Naive thymus-derived CD8-positive, alpha-beta T cell (primary cell): Measurements from ENCODE around the gene LAMA2. TPM values are rescaled to one million over a fixed set of nuclear protein-coding genes. Genes with fewer than 3 reads are reported as not detected.
"Not testable (repeated sequence)": the region's sequence is repeated elsewhere in the genome, so short reads cannot be mapped to it uniquely, and the experiment has no call there.

Experiments used
- ATAC-seq, 2 donors: fragments of 150-1000 bp; cut with Tn5 transposase in 1 of 2; sonication (Bioruptor Pico), chemical (Tn5 transposase) in 1 of 2; 1 replicate in 1 of 2; 2 replicates in 1 of 2; pipeline ENCODE4 v1.10.0; 2021; ENCODE audit warnings: mild to moderate bottlenecking in 2 of 2, moderate library complexity in 2 of 2
- POLR2A ChIA-PET: fragments of 350-600 bp; sonication (Branson Sonifier 250); formaldehyde crosslinking; loops from one replicate; lab custom pipeline; 2021; ENCODE audit warnings: antibody characterized with exemption; lab: Charles Lee
- DNase-seq, 10 donors: peaks; one replicate each; pipeline versions ENCODE4 v3.0.0 to v3.0.0-alpha.2; 2020 to 2022
- H3K27ac Mint-ChIP-seq, 10 donors: one replicate each; pipeline ENCODE4 v1.8.0; 2020 to 2022; ENCODE audit warnings: mild to moderate bottlenecking in 10 of 10, mixed read lengths in 10 of 10, moderate library complexity in 4 of 10, inconsistent platforms in 1 of 10
- H3K27me3 Mint-ChIP-seq, 5 donors: one replicate each; pipeline ENCODE4 v1.8.0; 2021 to 2022; ENCODE audit warnings: mixed read lengths in 5 of 5
- H3K36me3 Mint-ChIP-seq, 3 donors: one replicate each; pipeline ENCODE4 v1.8.0; 2020 to 2022; ENCODE audit warnings: mixed read lengths in 3 of 3, mild to moderate bottlenecking in 2 of 3, inconsistent platforms in 1 of 3
- H3K4me1 Mint-ChIP-seq, 4 donors: one replicate each; pipeline ENCODE4 v1.8.0; 2021 to 2022; ENCODE audit warnings: mixed read lengths in 4 of 4
- H3K4me3 Mint-ChIP-seq, 10 donors: one replicate each; pipeline ENCODE4 v1.8.0; 2020 to 2022; ENCODE audit warnings: mild to moderate bottlenecking in 10 of 10, mixed read lengths in 10 of 10, moderate library complexity in 6 of 10, inconsistent platforms in 1 of 10
- H3K9me3 Mint-ChIP-seq, 9 donors: one replicate each; pipeline ENCODE4 v1.8.0; 2020 to 2022; ENCODE audit warnings: mixed read lengths in 9 of 9, mild to moderate bottlenecking in 3 of 9, inconsistent platforms in 1 of 9, moderate library complexity in 1 of 9
- polyA plus RNA-seq, 3 donors: library from polyadenylated mRNA; unstranded; fragments of 300-500 nt; fragmentation: Illumina TruSeq; gene quantifications; one replicate each; pipeline ENCODE4 v1.2.3, GENCODE V29; 2021
- total RNA-seq, 8 experiments: library from RNA in 2 of 8; stranded (reverse) in 2 of 8; gene quantifications; one replicate each; pipeline ENCODE4 v1.2.3 and lab custom pipeline; 2021 to 2026

LAMA2 gene
- total and polyA plus RNA-seq, 5 experiments from 2014 or later = not detected

DNA sequence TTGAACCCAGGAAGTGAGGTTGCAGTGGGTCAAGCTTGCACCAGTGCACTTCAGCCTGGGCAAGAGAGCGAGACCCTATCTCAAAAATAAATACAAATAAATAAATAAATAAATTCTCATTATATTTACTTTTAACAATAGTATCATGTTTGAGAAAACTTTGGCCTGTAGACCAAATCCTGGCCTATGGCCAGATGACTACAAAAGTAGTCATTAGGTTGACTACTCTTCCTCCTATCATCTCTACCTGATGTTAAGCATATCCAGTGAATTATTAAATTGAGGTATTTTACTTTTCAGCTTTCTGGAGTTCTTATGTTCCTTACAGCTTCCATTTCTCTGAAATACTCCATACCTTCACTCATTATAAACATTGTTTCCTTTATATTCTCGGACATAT lies 280.6 kb downstream of the LAMA2 start:
- no peaks in the 10 kb centered on the region for H3K36me3 Mint-ChIP-seq
- H3K9me3 Mint-ChIP-seq = peaks cover 0 to 3% (median 0%) of the 10 kb centered on the region in 9 donors
- H3K27ac Mint-ChIP-seq = no peak overlapping the region
- H3K4me1 Mint-ChIP-seq = no peaks in the 10 kb centered on the region
- POLR2A ChIA-PET = no interaction called here
- DNase-seq (no peak), ATAC-seq (no peak)
- no peaks in the 10 kb centered on the region for H3K27me3 Mint-ChIP-seq
- H3K4me3 Mint-ChIP-seq = no peak overlapping the region

DNA sequence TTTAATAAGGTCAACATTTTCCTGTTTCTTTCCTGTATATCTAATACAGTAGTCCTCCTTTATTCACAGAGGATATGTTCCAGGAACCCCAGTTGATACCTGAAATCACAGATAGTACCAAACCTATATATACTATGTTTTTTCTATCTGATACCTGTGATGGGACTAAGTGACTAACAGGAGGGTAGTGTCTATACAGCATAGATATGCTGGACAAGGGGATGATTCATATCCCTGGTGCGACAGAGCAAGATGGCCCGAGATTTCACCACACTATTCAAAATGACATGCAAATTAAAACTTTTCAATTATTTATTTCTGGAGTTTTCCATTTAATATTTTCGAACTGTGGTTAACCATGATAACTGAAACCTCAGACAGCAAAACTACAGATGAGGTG lies 281.1 kb downstream of the LAMA2 start:
- ATAC-seq (no peak), DNase-seq (no peak)
- POLR2A ChIA-PET = no interaction called here
- H3K27ac Mint-ChIP-seq = peak overlapping the region in 1 of 10 donors; percentile 3
- H3K36me3 Mint-ChIP-seq = no peaks in the 10 kb centered on the region
- peaks cover 0 to 3% (median 0%) of the 10 kb centered on the region in 9 donors for H3K9me3 Mint-ChIP-seq
- no peak overlapping the region for H3K4me3 Mint-ChIP-seq
- H3K27me3 Mint-ChIP-seq = no peaks in the 10 kb centered on the region
- no peaks in the 10 kb centered on the region for H3K4me1 Mint-ChIP-seq

DNA sequence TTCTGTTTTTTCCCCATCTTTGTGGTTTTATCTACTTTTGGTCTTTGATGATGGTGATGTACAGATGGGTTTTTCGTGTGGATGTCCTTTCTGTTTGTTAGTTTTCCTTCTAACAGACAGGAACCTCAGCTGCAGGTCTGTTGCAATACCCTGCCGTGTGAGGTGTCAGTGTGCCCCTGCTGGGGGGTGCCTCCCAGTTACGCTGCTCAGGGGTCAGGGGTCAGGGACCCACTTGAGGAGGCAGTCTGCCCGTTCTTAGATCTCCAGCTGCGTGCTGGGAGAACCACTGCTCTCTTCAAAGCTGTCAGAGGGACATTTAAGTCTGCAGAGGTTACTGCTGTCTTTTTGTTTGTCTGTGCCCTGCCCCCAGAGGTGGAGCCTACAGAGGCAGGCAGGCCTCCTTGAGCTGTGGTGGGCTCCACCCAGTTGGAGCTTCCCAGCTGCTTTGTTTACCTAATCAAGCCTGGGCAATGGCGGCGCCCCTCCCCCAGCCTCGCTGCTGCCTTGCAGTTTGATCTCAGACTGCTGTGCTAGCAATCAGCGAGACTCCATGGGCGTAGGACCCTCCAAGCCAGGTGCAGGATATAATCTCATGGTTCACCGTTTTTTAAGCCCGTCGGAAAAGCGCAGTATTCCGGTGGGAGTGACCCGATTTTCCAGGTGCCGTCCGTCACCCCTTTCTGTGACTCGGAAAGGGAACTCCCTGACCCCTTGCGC lies 289.5 kb downstream of the LAMA2 start:
- POLR2A ChIA-PET, H3K4me1 Mint-ChIP-seq, H3K36me3 Mint-ChIP-seq, H3K9me3 Mint-ChIP-seq, DNase-seq, H3K27ac Mint-ChIP-seq, H3K4me3 Mint-ChIP-seq, ATAC-seq: not testable (repeated sequence)
- H3K27me3 Mint-ChIP-seq = peaks cover 5 to 30% (median 9%) of the 10 kb centered on the region in 5 donors

DNA sequence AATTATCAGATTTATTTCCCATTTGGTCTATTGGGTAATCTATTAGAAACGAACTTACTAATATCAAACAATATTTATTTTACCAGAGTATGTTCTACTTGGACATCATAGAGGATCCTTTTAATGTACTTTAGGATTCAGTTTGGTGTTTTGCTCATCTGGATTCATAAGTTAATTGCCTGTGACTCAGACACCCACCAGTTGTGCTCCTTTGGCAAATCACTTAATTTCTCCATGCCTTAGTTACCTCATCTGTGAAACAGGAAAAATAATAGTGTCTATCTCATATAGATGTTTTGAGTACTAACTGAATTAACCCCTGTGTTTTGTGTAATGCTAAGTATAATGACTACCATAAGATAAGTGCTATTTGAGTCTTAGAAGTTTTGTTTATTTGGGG lies 292.1 kb downstream of the LAMA2 start:
- Mint-ChIP-seq H3K9me3 (peaks cover 0 to 4% (median 0%) of the 10 kb centered on the region in 9 donors), H3K27me3 (peaks cover 7 to 30% (median 11%) of the 10 kb centered on the region in 5 donors), H3K27ac (no peak overlapping the region), H3K4me3 (no peak overlapping the region), H3K36me3 (peaks cover 0 to 5% (median 0%) of the 10 kb centered on the region in 3 donors), H3K4me1 (no peaks in the 10 kb centered on the region)
- DNase-seq (no peak), ATAC-seq (no peak)
- POLR2A ChIA-PET = no interaction called here

DNA sequence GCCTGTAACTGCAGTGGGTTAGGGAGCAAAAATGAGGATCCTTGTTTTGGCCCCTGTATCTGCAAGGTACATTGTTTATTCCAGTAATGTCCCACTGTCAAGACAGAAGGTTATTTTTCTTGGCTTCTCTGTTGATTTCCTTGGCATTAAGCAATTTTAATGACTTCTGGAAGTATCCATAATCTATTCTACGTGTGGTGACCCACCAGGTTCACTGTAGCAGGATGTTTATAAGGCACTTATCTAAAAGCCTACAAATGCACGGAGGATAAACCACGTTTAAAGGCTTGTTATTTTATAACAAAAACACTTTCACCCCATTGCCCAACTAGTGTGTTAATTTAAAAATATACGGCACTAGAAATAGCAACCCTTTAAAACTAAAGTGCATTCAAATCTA lies 294.9 kb downstream of the LAMA2 start:
- Mint-ChIP-seq H3K36me3 (peaks cover 0 to 5% (median 0%) of the 10 kb centered on the region in 3 donors), H3K27ac (no peak overlapping the region), H3K4me3 (no peak overlapping the region), H3K27me3 (peaks cover 6 to 29% (median 13%) of the 10 kb centered on the region in 5 donors), H3K9me3 (peaks cover 0 to 4% (median 0%) of the 10 kb centered on the region in 9 donors), H3K4me1 (no peaks in the 10 kb centered on the region)
- ATAC-seq (no peak), DNase-seq (no peak)
- POLR2A ChIA-PET = no interaction called here

DNA sequence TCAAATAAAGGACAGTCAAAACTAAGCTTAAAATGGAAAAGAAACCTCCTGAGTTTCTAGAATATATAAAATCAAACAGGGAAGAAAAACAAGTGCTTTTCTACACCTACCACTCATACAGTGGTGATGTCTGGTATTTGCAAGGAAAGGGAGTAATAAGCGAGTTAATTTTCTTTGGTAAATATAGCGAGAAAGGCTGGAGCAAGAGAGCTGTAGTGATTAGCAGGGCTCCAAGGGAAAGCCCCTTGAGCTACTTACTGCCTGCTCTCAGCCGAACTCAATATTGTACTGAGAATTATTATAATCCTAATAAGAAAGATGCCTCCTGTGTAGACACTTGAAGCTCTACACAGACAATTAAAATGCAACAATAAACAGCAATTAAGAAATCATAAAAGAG lies 296.3 kb downstream of the LAMA2 start:
- no peak overlapping the region for H3K27ac Mint-ChIP-seq
- H3K36me3 Mint-ChIP-seq = no peaks in the 10 kb centered on the region
- H3K4me3 Mint-ChIP-seq = no peak overlapping the region
- POLR2A ChIA-PET = no interaction called here
- H3K4me1 Mint-ChIP-seq = no peaks in the 10 kb centered on the region
- peaks cover 0 to 20% (median 8%) of the 10 kb centered on the region in 5 donors for H3K27me3 Mint-ChIP-seq
- ATAC-seq (no peak), DNase-seq (no peak)
- no peaks in the 10 kb centered on the region for H3K9me3 Mint-ChIP-seq

DNA sequence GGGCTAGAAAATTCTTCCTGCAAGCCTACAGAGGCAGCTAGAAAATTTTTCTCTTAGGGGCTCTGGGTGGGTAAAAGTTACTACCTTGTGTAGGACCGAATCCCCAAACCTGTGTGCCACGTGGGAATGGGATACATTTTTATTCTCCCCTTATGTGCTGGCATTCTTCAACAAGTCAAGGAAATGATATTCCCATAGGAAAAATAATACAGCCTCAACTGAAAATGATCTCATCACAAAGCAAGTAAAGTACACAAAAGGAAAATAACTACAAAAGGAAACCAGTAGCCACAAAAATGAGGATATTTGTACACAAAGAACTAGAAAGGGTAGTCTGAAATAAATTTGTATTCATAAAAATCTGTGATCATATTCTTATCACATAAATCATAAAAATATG lies 298.1 kb downstream of the LAMA2 start:
- ATAC-seq (no peak), DNase-seq (no peak)
- Mint-ChIP-seq H3K27me3 (peaks cover 0 to 10% (median 8%) of the 10 kb centered on the region in 5 donors), H3K36me3 (no peaks in the 10 kb centered on the region), H3K4me3 (no peak overlapping the region), H3K27ac (no peak overlapping the region), H3K4me1 (no peaks in the 10 kb centered on the region), H3K9me3 (no peaks in the 10 kb centered on the region)
- POLR2A ChIA-PET = no interaction called here

DNA sequence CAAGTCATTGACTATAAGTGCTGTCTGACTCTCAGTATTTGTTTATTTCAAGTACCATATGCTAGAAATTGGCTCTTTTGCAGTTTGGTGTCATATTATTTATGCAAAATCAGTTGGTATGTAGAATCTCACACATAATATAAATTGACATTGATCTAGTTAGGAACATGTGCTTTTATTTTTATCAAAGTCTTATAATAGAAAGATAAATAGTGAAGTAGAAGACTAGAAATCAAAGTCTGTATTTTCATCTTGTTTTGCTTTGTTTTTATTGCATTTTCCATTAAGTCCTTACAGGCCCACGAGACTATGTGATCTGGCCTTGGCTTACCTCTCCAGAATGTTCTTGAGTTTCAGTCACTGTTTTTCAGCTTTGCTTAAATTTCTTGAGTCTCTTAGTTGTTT lies 300.3 kb downstream of the LAMA2 start:
- no peak for ATAC-seq
- no peak overlapping the region for H3K27ac Mint-ChIP-seq
- no peaks in the 10 kb centered on the region for H3K9me3 Mint-ChIP-seq
- peaks cover 0 to 8% (median 4%) of the 10 kb centered on the region in 5 donors for H3K27me3 Mint-ChIP-seq
- no peak overlapping the region for H3K4me3 Mint-ChIP-seq
- POLR2A ChIA-PET = no interaction called here
- DNase-seq = no peak
- no peaks in the 10 kb centered on the region for H3K36me3 Mint-ChIP-seq
- no peaks in the 10 kb centered on the region for H3K4me1 Mint-ChIP-seq

DNA sequence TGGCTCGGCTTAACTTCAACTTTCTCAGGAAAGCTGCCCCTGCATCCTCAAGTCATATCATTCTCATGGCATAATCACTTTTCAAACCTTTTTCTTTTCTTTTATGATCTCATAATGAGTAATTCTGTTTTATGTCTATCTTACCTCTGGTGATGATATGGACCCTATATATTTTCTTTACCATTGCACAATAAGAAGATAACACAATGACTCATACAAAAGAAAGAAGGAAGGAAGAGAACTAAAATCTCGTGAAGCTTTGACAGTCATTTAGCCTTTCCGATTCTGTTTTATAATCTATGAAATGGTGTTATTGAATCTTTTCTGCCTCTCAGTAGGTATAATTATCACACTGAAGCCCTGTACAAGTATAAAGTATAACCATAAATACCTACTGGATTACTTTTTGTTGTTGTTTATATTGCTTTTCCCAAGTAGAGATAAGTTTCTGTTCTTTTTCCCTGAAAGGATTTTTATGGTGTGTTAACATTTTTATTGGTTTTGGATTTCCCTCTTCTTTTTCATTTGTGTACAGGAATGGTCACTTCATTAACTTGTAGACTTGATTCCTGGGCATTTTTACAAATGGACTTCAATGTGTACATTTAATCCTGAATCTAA lies 300.9 kb downstream of the LAMA2 start:
- Mint-ChIP-seq H3K4me3 (no peak overlapping the region), H3K36me3 (no peaks in the 10 kb centered on the region), H3K27me3 (peaks cover 0 to 8% (median 4%) of the 10 kb centered on the region in 5 donors), H3K4me1 (no peaks in the 10 kb centered on the region), H3K27ac (no peak overlapping the region), H3K9me3 (no peaks in the 10 kb centered on the region)
- ATAC-seq (no peak), DNase-seq (no peak)
- POLR2A ChIA-PET = no interaction called here

DNA sequence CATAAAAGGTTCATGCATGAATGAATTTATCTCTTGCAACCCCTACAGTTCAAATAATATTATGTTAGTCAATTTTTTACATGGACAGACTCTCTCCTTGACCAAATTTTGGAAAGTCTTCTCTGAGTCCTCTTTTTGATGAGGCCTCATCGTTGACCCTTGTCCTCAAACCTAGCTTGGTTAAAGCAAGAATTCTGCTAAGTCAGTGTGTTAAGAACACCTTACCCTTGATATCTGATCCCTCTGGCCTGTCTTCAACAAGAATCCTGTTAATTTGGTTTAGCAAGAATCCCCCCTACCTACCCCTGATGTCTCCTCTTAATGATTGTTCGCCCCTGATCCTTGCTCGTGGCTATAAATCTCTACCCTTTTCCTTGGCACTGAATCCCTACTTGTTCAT lies 301.4 kb downstream of the LAMA2 start:
- no peak overlapping the region for H3K4me3 Mint-ChIP-seq
- H3K36me3 Mint-ChIP-seq = no peaks in the 10 kb centered on the region
- H3K9me3 Mint-ChIP-seq = no peaks in the 10 kb centered on the region
- POLR2A ChIA-PET = no interaction called here
- no peaks in the 10 kb centered on the region for H3K4me1 Mint-ChIP-seq
- ATAC-seq (no peak), DNase-seq (no peak)
- peaks cover 0 to 4% (median 0%) of the 10 kb centered on the region in 5 donors for H3K27me3 Mint-ChIP-seq
- H3K27ac Mint-ChIP-seq = no peak overlapping the region

DNA sequence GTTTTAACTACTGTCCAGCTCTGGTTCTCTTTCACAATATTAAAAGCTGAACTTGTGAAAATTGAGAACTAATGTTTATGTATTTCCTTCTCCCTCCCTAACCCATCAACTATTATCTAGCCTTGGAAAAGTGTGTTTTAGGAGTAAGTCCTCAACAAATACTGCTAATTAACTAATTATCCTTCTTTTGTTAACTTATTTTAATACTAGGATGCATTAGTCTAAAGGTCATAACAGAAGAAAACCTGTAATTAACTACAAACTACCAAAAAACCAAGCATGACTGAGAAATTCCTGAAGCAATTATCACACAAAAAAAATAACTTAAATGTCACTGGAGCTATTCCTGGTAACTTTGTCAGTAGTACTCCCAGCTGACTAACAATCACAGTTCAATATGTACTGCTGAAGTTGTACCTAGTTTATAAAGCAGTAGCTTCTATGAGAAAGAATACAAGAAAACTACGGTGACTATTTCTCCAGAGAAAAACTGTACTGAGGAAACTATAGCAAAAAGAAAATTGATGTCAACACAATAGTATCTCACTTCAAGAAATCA lies 301.9 kb downstream of the LAMA2 start:
- Mint-ChIP-seq H3K4me1 (no peaks in the 10 kb centered on the region), H3K4me3 (no peak overlapping the region), H3K9me3 (no peaks in the 10 kb centered on the region), H3K27me3 (peaks cover 0 to 4% (median 0%) of the 10 kb centered on the region in 5 donors), H3K36me3 (no peaks in the 10 kb centered on the region), H3K27ac (no peak overlapping the region)
- DNase-seq (no peak), ATAC-seq (no peak)
- POLR2A ChIA-PET = no interaction called here

DNA sequence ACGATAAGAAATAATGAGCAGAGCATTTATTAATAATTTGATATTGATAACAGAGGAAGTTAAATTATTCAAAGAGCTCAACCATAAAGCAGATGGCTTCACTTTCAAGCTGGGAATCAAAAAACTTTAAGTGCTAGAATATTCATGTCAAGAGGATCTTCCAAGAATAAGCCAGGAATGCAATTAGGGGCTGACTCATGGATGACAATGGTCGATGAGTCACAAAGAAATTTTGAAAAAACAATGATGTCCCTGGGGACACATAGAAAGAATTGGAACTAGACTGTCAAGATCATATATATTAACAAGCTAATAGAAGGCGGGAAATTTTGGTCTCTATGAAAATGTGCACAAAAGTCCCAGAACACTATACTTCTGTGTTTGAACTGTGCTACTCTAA lies 304.1 kb downstream of the LAMA2 start:
- Mint-ChIP-seq H3K27ac (no peak overlapping the region), H3K4me3 (no peak overlapping the region), H3K4me1 (no peaks in the 10 kb centered on the region), H3K9me3 (no peaks in the 10 kb centered on the region), H3K27me3 (peaks cover 0 to 2% (median 0%) of the 10 kb centered on the region in 5 donors), H3K36me3 (no peaks in the 10 kb centered on the region)
- ATAC-seq = no peak
- POLR2A ChIA-PET = no interaction called here
- no peak for DNase-seq

DNA sequence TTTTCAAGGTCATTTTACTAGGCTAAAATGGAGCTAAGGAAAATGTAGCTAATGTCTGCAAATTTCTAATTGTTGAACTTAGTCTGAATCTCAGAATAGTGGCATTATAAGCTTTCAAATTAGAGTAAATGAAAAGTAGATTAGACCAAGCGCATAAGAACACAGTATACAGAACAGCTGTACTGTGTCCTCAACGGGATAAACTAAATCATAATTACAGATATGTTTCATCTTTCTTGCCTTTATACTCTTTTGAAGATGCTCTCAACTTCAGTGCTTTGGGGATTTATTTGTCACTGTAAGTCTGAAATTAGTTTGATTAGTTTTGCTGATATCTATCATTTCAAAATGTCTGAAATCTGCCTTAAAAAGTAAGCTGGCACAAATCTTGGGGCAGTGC lies 305.4 kb downstream of the LAMA2 start:
- H3K4me1 Mint-ChIP-seq = no peaks in the 10 kb centered on the region
- no peak overlapping the region for H3K27ac Mint-ChIP-seq
- ATAC-seq = no peak
- peaks cover 0 to 2% (median 0%) of the 10 kb centered on the region in 5 donors for H3K27me3 Mint-ChIP-seq
- POLR2A ChIA-PET = no interaction called here
- H3K4me3 Mint-ChIP-seq = no peak overlapping the region
- no peaks in the 10 kb centered on the region for H3K36me3 Mint-ChIP-seq
- no peak for DNase-seq
- H3K9me3 Mint-ChIP-seq = no peaks in the 10 kb centered on the region
